ENCODE results near the gene MAN2A2.
A peak's percentile ranks its signal among the peaks of the same experiment; 100 is the strongest.
"Not testable (repeated sequence)": the region's sequence is repeated elsewhere in the genome, so short reads cannot be mapped to it uniquely, and the experiment has no call there.

MAN2A2 gene

GRCh38 chr15:90918034-90918788 lies 15.1 kb downstream of the MAN2A2 start:
- no peak for DNase-seq (ENCODE audit: low read depth in 2 of 2)

GRCh38 chr15:90918835-90919234 lies 15.7 kb downstream of the MAN2A2 start:
- DNase-seq (ENCODE audit: low read depth in 2 of 2): no peak

- DNase-seq (ENCODE audit: low read depth in 2 of 2): no peak
These were observed 18.8 kb downstream of the MAN2A2 start for GRCh38 chr15:90921887-90922286.

GRCh38 chr15:90922712-90923322 lies 19.7 kb downstream of the MAN2A2 start:
- not testable (repeated sequence) for DNase-seq (ENCODE audit: low read depth in 2 of 2)

GRCh38 chr15:90924375-90924774 lies 21.3 kb downstream of the MAN2A2 start:
- DNase-seq (ENCODE audit: low read depth in 2 of 2): no peak

- not testable (repeated sequence) for DNase-seq (ENCODE audit: low read depth in 2 of 2)
These were observed 23.7 kb downstream of the MAN2A2 start for GRCh38 chr15:90926766-90927165.

- not testable (repeated sequence) for DNase-seq (ENCODE audit: low read depth in 2 of 2)
These were observed 25.0 kb downstream of the MAN2A2 start for GRCh38 chr15:90928106-90928505.

GRCh38 chr15:90929246-90930019 lies 26.3 kb downstream of the MAN2A2 start:
- no peak for DNase-seq (ENCODE audit: low read depth in 2 of 2)

- DNase-seq (ENCODE audit: low read depth in 2 of 2): no peak
These were observed 27.9 kb downstream of the MAN2A2 start for GRCh38 chr15:90930861-90931574.

- DNase-seq (ENCODE audit: low read depth in 2 of 2): no peak
These were observed 28.4 kb downstream of the MAN2A2 start for GRCh38 chr15:90931575-90931827.

- DNase-seq (ENCODE audit: low read depth in 2 of 2): peak; percentile 74 to 78
These were observed 28.9 kb downstream of the MAN2A2 start, which contains the start of gene HDDC3 for GRCh38 chr15:90931828-90932659. Gene HDDC3, minus strand, starts transcription at chr15:90932549. Its CDS starts 9 bp downstream, at chr15:90932540.

GRCh38 chr15:90932660-90932991 lies 29.5 kb downstream of the MAN2A2 start:
- DNase-seq (ENCODE audit: low read depth in 2 of 2): no peak

- no peak for DNase-seq (ENCODE audit: low read depth in 2 of 2)
These were observed 30.2 kb downstream of the MAN2A2 start for GRCh38 chr15:90933301-90933700.

GRCh38 chr15:90934256-90934948 lies 31.3 kb downstream of the MAN2A2 start:
- peak; percentile 64 to 72 for DNase-seq (ENCODE audit: low read depth in 2 of 2)

- DNase-seq (ENCODE audit: low read depth in 2 of 2): peak; percentile 90 to 93
These were observed 32.0 kb downstream of the MAN2A2 start, which contains the start of gene UNC45A for GRCh38 chr15:90934949-90935751. Gene UNC45A, plus strand, starts transcription at chr15:90935285. Its CDS starts 40 bp downstream, at chr15:90935325.

GRCh38 chr15:90936823-90937222 lies 33.7 kb downstream of the MAN2A2 start:
- DNase-seq (ENCODE audit: low read depth in 2 of 2): no peak

- no peak for DNase-seq (ENCODE audit: low read depth in 2 of 2)
These were observed 35.2 kb downstream of the MAN2A2 start for GRCh38 chr15:90938261-90938660.

GRCh38 chr15:90939756-90940155 lies 36.7 kb downstream of the MAN2A2 start:
- DNase-seq (ENCODE audit: low read depth in 2 of 2): no peak

- no peak for DNase-seq (ENCODE audit: low read depth in 2 of 2)
These were observed 37.9 kb downstream of the MAN2A2 start for GRCh38 chr15:90941038-90941437.

Measured in activated CD8-positive, alpha-beta memory T cell treated with anti-CD3 and anti-CD28 coated beads for 4 hours (primary cell).